DND-41 (cell line): ENCODE data around the gene PUM1.
A peak's percentile ranks its signal among the peaks of the same experiment; 100 is the strongest.

Source experiments
- ATAC-seq: fragments of 200-7000 bp; cut with Tn5 transposase; 3 replicates; pipeline ENCODE4 v1.9.1; 2021; ENCODE audit warnings: low read depth; ENCODE audit not compliant: insufficient read depth
- DNase-seq: peaks from one replicate; pipeline ENCODE4 v3.0.0-alpha.2; 2020
- H2AFZ ChIP-seq: 2 replicates; pipeline ENCODE4 v1.6.0; 2012; ENCODE audit warnings: low read depth, low read length
- H3K27ac ChIP-seq: 2 replicates; pipeline ENCODE4 v1.5.1; 2012; ENCODE audit warnings: low read length, inconsistent platforms
- H3K27me3 ChIP-seq: fragments of 200-600 bp; sonication (generic); 2 replicates; pipeline ENCODE4 v1.6.0; 2012; ENCODE audit warnings: low read length, mild to moderate bottlenecking, inconsistent platforms; ENCODE audit not compliant: insufficient read depth, poor library complexity
- H3K36me3 ChIP-seq: 2 replicates; pipeline ENCODE4 v1.5.1; 2012; ENCODE audit warnings: low read length, inconsistent platforms; ENCODE audit not compliant: insufficient read depth
- H3K4me1 ChIP-seq: 2 replicates; pipeline ENCODE4 v1.5.1; 2012; ENCODE audit warnings: mild to moderate bottlenecking, low read length; ENCODE audit not compliant: insufficient read depth
- H3K4me2 ChIP-seq: 2 replicates; pipeline ENCODE4 v1.6.0; 2012; ENCODE audit warnings: mild to moderate bottlenecking, moderate library complexity, low read length, inconsistent platforms; ENCODE audit not compliant: insufficient read depth
- H3K4me3 ChIP-seq, 2 experiments: fragments of 200-600 bp in 1 of 2; shearing (Covaris generic) in 1 of 2; 2 replicates each; pipeline ENCODE4 v1.5.1; 2012 to 2016; ENCODE audit warnings: inconsistent platforms in 2 of 2, low read length in 2 of 2, mild to moderate bottlenecking in 2 of 2, low read depth in 1 of 2, moderate library complexity in 1 of 2
- H3K79me2 ChIP-seq: 2 replicates; pipeline ENCODE4 v1.6.0; 2012; ENCODE audit warnings: low read length, inconsistent platforms; ENCODE audit not compliant: insufficient read depth
- H3K9ac ChIP-seq: 2 replicates; pipeline ENCODE4 v1.6.0; 2012; ENCODE audit warnings: low read depth, mild to moderate bottlenecking, inconsistent platforms, low read length, moderate library complexity
- H3K9me3 ChIP-seq: 2 replicates; pipeline ENCODE4 v1.5.1; 2012; ENCODE audit warnings: low read length, moderate library complexity, mild to moderate bottlenecking, inconsistent platforms; ENCODE audit not compliant: insufficient read depth, severe bottlenecking
- H4K20me1 ChIP-seq: 2 replicates; pipeline ENCODE4 v1.6.0; 2012; ENCODE audit warnings: low read length; ENCODE audit not compliant: insufficient read depth
- EZH2 ChIP-seq: IDR thresholded peaks from 3 replicates; pipeline ENCODE4 v1.6.1; 2012; ENCODE audit warnings: borderline replicate concordance, low read depth, mild to moderate bottlenecking, moderate library complexity, low read length, inconsistent platforms; ENCODE audit not compliant: severe bottlenecking
- TF ChIP-seq, protein P1 (sequence below): IDR thresholded peaks from 2 replicates; pipeline ENCODE4 v1.5.1; 2012; ENCODE audit warnings: borderline replicate concordance, low read length, moderate library complexity, mild to moderate bottlenecking; ENCODE audit not compliant: poor library complexity, severe bottlenecking; ENCODE audit errors: extremely low read depth

The PUM1 gene

GRCh38 chr1:30930631-30931173, 134.8 kb downstream of the PUM1 start:
- Histone ChIP-seq H3K27ac (no peak overlapping the region), H3K79me2 (no peaks in the 10 kb centered on the region), H3K4me3 (no peak overlapping the region), H3K9ac (no peak overlapping the region), H3K27me3 (no peaks in the 10 kb centered on the region), H3K9me3 (no peaks in the 10 kb centered on the region), H2AFZ (no peak overlapping the region), H3K36me3 (peaks cover 33% of the 10 kb centered on the region), H4K20me1 (peaks cover 31% of the 10 kb centered on the region), H3K4me1 (no peaks in the 10 kb centered on the region), H3K4me2 (no peak overlapping the region)
- peak; percentile 15; the same call in 1 of the 3 replicates for ATAC-seq
- TF ChIP-seq EZH2, result no peak
- TF ChIP-seq, protein P1, sequence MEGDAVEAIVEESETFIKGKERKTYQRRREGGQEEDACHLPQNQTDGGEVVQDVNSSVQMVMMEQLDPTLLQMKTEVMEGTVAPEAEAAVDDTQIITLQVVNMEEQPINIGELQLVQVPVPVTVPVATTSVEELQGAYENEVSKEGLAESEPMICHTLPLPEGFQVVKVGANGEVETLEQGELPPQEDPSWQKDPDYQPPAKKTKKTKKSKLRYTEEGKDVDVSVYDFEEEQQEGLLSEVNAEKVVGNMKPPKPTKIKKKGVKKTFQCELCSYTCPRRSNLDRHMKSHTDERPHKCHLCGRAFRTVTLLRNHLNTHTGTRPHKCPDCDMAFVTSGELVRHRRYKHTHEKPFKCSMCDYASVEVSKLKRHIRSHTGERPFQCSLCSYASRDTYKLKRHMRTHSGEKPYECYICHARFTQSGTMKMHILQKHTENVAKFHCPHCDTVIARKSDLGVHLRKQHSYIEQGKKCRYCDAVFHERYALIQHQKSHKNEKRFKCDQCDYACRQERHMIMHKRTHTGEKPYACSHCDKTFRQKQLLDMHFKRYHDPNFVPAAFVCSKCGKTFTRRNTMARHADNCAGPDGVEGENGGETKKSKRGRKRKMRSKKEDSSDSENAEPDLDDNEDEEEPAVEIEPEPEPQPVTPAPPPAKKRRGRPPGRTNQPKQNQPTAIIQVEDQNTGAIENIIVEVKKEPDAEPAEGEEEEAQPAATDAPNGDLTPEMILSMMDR, result no peak
- no peak for DNase-seq

- Histone ChIP-seq H4K20me1 (peaks cover 30% of the 10 kb centered on the region), H3K36me3 (peaks cover 28% of the 10 kb centered on the region), H2AFZ (no peak overlapping the region), H3K9me3 (no peaks in the 10 kb centered on the region), H3K27me3 (no peaks in the 10 kb centered on the region), H3K9ac (no peak overlapping the region), H3K4me2 (no peak overlapping the region), H3K4me1 (no peaks in the 10 kb centered on the region), H3K79me2 (no peaks in the 10 kb centered on the region), H3K27ac (no peak overlapping the region), H3K4me3 (no peak overlapping the region)
- DNase-seq (no peak), ATAC-seq (peak; percentile 26)
- TF ChIP-seq, protein P1, result no peak
- TF ChIP-seq EZH2, result no peak
Measured at GRCh38 chr1:30929944-30930525, 135.5 kb downstream of the PUM1 start.

GRCh38 chr1:30929135-30929889, 136.2 kb downstream of the PUM1 start:
- Histone ChIP-seq H3K4me1 (no peaks in the 10 kb centered on the region), H3K36me3 (peaks cover 21% of the 10 kb centered on the region), H3K4me2 (no peak overlapping the region), H3K27ac (no peak overlapping the region), H4K20me1 (peaks cover 26% of the 10 kb centered on the region), H3K79me2 (no peaks in the 10 kb centered on the region), H3K27me3 (no peaks in the 10 kb centered on the region), H3K9me3 (no peaks in the 10 kb centered on the region), H3K9ac (no peak overlapping the region), H2AFZ (no peak overlapping the region), H3K4me3 (no peak overlapping the region)
- DNase-seq (peak; percentile 65), ATAC-seq (peak; percentile 77)
- TF ChIP-seq, protein P1, result peak; percentile 83
- no peak for TF ChIP-seq EZH2
